Measurements from ENCODE around the gene SOS1.
"Not testable (repeated sequence)": the region's sequence is repeated elsewhere in the genome, so short reads cannot be mapped to it uniquely, and the experiment has no call there.

The SOS1 gene

GRCh38 chr2:38959938-38960608 lies 160.8 kb downstream of the SOS1 start:
- FAIRE-seq: no peak

GRCh38 chr2:38959466-38959865 lies 161.4 kb downstream of the SOS1 start:
- no peak for FAIRE-seq

- no peak for FAIRE-seq
Measured at GRCh38 chr2:38957972-38958371, 162.9 kb downstream of the SOS1 start.

- no peak for FAIRE-seq
Measured at GRCh38 chr2:38951766-38952165, 169.1 kb downstream of the SOS1 start.

GRCh38 chr2:38948995-38949394 lies 171.9 kb downstream of the SOS1 start:
- no peak for FAIRE-seq

GRCh38 chr2:38948387-38948882 lies 172.4 kb downstream of the SOS1 start:
- no peak for FAIRE-seq

- no peak for FAIRE-seq
Measured at GRCh38 chr2:38947241-38948239, 173.3 kb downstream of the SOS1 start.

GRCh38 chr2:38945911-38946310 lies 174.9 kb downstream of the SOS1 start:
- no peak for FAIRE-seq

- FAIRE-seq: no peak
Measured at GRCh38 chr2:38945372-38945771, 175.5 kb downstream of the SOS1 start.

- no peak for FAIRE-seq
Measured at GRCh38 chr2:38943784-38944183, 177.1 kb downstream of the SOS1 start.

- FAIRE-seq: no peak
Measured at GRCh38 chr2:38940746-38941145, 180.1 kb downstream of the SOS1 start.

- no peak for FAIRE-seq
Measured at GRCh38 chr2:38937548-38937947, 183.3 kb downstream of the SOS1 start.

- FAIRE-seq: not testable (repeated sequence)
Measured at GRCh38 chr2:38936516-38936915, 184.3 kb downstream of the SOS1 start.

- FAIRE-seq: no peak
Measured at GRCh38 chr2:38935568-38936172, 185.2 kb downstream of the SOS1 start.

- FAIRE-seq: no peak
Measured at GRCh38 chr2:38934742-38935141, 186.1 kb downstream of the SOS1 start.

- FAIRE-seq: no peak
Measured at GRCh38 chr2:38933653-38934052, 187.2 kb downstream of the SOS1 start.

- FAIRE-seq: no peak
Measured at GRCh38 chr2:38932586-38932985, 188.3 kb downstream of the SOS1 start.

Measured in colon (tissue), 2 donors.